GM21529 (cell line): Measurements from ENCODE around the gene GRHL3.
"Not testable (repeated sequence)": the region's sequence is repeated elsewhere in the genome, so short reads cannot be mapped to it uniquely, and the experiment has no call there.

ENCODE experiments used
- ATAC-seq: cut with Tn5 transposase; IDR thresholded peaks from one replicate; pipeline ENCODE4 v1.9.1; 2021; ENCODE audit not compliant: unreplicated experiment

GRHL3 gene

GRCh38 chr1:24319312-24319863 lies at the start of gene GRHL3:
TSS of gene GRHL3 (plus strand) at chr1:24319357. CDS start at chr1:24319552, 195 bp downstream.
- ATAC-seq: no peak

GRCh38 chr1:24274203-24275103 lies 44.7 kb upstream of the GRHL3 start:
- not testable (repeated sequence) for ATAC-seq

GRCh38 chr1:24275104-24275410 lies 44.1 kb upstream of the GRHL3 start:
- no peak for ATAC-seq

- ATAC-seq: no peak
Observed at GRCh38 chr1:24275510-24275909, 43.6 kb upstream of the GRHL3 start.

- ATAC-seq: no peak
Observed at GRCh38 chr1:24276791-24277190, 42.4 kb upstream of the GRHL3 start.

GRCh38 chr1:24277420-24278169 lies 41.6 kb upstream of the GRHL3 start:
- no peak for ATAC-seq

- no peak for ATAC-seq
Observed at GRCh38 chr1:24278726-24279125, 40.4 kb upstream of the GRHL3 start.

- no peak for ATAC-seq
Observed at GRCh38 chr1:24279590-24280232, 39.4 kb upstream of the GRHL3 start.

GRCh38 chr1:24281591-24281990 lies 37.6 kb upstream of the GRHL3 start:
- ATAC-seq: no peak

GRCh38 chr1:24282491-24282890 lies 36.7 kb upstream of the GRHL3 start:
- no peak for ATAC-seq

GRCh38 chr1:24283326-24284155 lies 35.6 kb upstream of the GRHL3 start:
- ATAC-seq: no peak

GRCh38 chr1:24284156-24284471 lies 35.0 kb upstream of the GRHL3 start:
- ATAC-seq: no peak

- no peak for ATAC-seq
Observed at GRCh38 chr1:24285231-24285630, 33.9 kb upstream of the GRHL3 start.

- ATAC-seq: no peak
Observed at GRCh38 chr1:24286246-24287010, 32.7 kb upstream of the GRHL3 start.

- ATAC-seq: not testable (repeated sequence)
Observed at GRCh38 chr1:24287779-24288178, 31.4 kb upstream of the GRHL3 start.

GRCh38 chr1:24288479-24288878 lies 30.7 kb upstream of the GRHL3 start:
- no peak for ATAC-seq

GRCh38 chr1:24289937-24290595 lies 29.1 kb upstream of the GRHL3 start:
- ATAC-seq: no peak

- ATAC-seq: no peak
Observed at GRCh38 chr1:24290933-24291487, 28.1 kb upstream of the GRHL3 start.

- ATAC-seq: no peak
Observed at GRCh38 chr1:24292103-24292502, 27.1 kb upstream of the GRHL3 start.
